ENCODE results near the gene FEM1A.

DNA sequence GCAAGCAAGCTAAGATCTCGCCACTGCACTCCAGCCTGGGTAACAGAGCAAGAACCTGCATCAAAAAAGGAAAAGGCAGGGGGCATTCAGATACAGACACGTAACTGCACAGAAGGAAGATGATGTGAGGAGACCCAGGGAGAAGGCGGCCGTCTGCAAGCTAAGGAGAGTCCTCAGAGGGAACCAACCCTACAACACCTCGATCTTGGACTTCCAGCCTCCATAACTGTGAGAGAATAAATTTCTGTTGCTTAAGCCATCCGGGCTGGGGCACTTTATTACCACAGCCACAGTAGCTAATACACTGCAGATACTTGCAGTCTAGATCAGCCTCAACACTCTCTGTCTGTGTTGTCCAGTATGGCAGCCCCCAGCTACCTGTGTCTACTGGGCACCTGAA lies 32.0 kb downstream of the FEM1A start:
- TF ChIP-seq GABPA (IDR thresholded peaks at IDR 0.05 in 1 of 2, conservative IDR thresholded peaks at IDR 0.05 in 1 of 2): no peak
- TF ChIP-seq HNF4G (IDR thresholded peaks at IDR 0.05): no peak
- no peak for TF ChIP-seq TAF1 (conservative IDR thresholded peaks at IDR 0.05)
- TF ChIP-seq JUND (IDR thresholded peaks at IDR 0.05): no peak
- TF ChIP-seq REST (IDR thresholded peaks at IDR 0.05): no peak
- TF ChIP-seq SP1 (IDR thresholded peaks at IDR 0.05): no peak
- TF ChIP-seq ZBTB33 (IDR thresholded peaks at IDR 0.05): no peak
- no peak for TF ChIP-seq CTCF (IDR thresholded peaks at IDR 0.05; ENCODE audit: low read depth, low read length, missing input control)
